Measurements from ENCODE around the gene TEKT5.
"Not testable (repeated sequence)": the region's sequence is repeated elsewhere in the genome, so short reads cannot be mapped to it uniquely, and the experiment has no call there.

TEKT5 gene

GRCh38 chr16:10658943-10659342 is 35.8 kb downstream of the TEKT5 start:
- no peak overlapping the region for H3K27ac ChIP-seq
- TF ChIP-seq CTCF (conservative IDR thresholded peaks at IDR 0.05), result no peak

GRCh38 chr16:10657925-10658324 is 36.8 kb downstream of the TEKT5 start:
- no peak overlapping the region for H3K27ac ChIP-seq
- no peak for TF ChIP-seq CTCF (conservative IDR thresholded peaks at IDR 0.05)

GRCh38 chr16:10656618-10657017 is 38.1 kb downstream of the TEKT5 start:
- no peak overlapping the region for H3K27ac ChIP-seq
- no peak for TF ChIP-seq CTCF (conservative IDR thresholded peaks at IDR 0.05)

GRCh38 chr16:10655415-10655977 is 39.2 kb downstream of the TEKT5 start:
- TF ChIP-seq CTCF (conservative IDR thresholded peaks at IDR 0.05), result no peak
- H3K27ac ChIP-seq, result no peak overlapping the region

GRCh38 chr16:10654592-10655414 is 39.9 kb downstream of the TEKT5 start:
- no peak for TF ChIP-seq CTCF (conservative IDR thresholded peaks at IDR 0.05)
- no peak overlapping the region for H3K27ac ChIP-seq

GRCh38 chr16:10652730-10653590 is 41.8 kb downstream of the TEKT5 start:
- no peak overlapping the region for H3K27ac ChIP-seq
- no peak for TF ChIP-seq CTCF (conservative IDR thresholded peaks at IDR 0.05)

GRCh38 chr16:10649098-10649497 is 45.6 kb downstream of the TEKT5 start:
- H3K27ac ChIP-seq, result not testable (repeated sequence)

All from VCaP (cell line).